GM21529 (cell line): ENCODE measurements around the gene PRELP.
"Not testable (repeated sequence)": the region's sequence is repeated elsewhere in the genome, so short reads cannot be mapped to it uniquely, and the experiment has no call there.

Experiments
- ATAC-seq: cut with Tn5 transposase; IDR thresholded peaks from one replicate; pipeline ENCODE4 v1.9.1; 2021; ENCODE audit not compliant: unreplicated experiment

Gene PRELP

DNA sequence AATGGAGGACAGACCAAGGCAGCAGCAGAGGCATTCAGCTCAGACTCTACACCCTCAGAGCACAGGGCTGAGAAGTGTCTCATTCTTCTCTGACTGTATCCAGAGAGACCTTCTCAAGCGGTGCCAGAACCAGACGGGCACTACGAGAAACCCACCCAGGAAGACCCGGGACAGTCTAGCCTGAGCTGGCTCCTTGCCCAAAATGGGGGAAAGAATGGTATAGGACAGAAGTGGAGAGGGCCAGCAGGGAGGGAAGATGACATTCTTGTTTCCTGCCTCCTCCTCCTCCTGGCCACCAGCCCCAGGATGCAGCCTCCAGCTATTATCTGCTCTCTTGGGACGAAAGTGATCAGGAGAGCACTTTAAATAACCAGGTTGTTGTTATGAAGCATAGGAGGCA is 22.6 kb upstream of the PRELP start:
- ATAC-seq: no peak

GRCh38 chr1:203453616-203454015 is 22.0 kb upstream of the PRELP start:
- no peak for ATAC-seq

- no peak for ATAC-seq
Observed at GRCh38 chr1:203454986-203455471, 20.6 kb upstream of the PRELP start.

DNA sequence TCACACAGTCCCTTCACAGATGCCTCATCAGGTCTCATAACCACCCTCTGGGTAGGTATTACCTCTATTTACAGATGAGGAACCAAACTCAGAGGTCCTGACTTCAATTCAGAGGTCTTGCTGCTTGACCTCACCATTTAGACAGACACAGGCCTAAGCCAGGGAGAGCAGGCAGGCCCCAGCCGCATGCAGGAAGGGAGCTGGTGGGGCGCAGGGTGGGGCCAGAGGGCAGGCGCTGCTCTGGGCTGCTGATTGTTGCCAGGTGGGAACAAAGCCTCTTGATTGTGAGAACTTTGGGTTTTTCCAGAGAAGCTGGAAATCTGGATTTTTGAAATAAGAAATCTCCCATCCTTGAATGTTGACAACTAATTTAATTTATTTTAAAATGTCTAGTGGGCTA is 19.9 kb upstream of the PRELP start:
- no peak for ATAC-seq

- ATAC-seq: no peak
Observed at GRCh38 chr1:203456577-203456976, 19.0 kb upstream of the PRELP start.

DNA sequence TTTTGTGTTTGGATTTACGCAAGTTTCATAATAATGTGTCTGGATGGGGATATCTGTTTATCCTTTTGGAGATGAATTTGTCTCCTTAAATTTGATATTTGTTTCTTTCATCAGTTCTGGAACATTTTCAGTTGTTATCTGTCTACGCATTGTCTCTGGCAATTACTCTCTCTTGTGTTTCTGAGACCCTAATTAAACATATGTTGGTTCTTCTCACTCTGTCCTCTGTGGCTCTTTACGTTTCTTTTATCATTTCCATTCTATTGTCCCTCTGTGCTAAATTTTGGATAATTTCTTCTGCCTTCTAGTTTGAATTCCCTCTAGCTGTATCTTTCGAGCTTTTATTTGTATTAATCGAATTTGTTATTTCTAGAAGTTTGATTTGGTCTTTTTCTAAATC is 17.5 kb upstream of the PRELP start:
- ATAC-seq: no peak

DNA sequence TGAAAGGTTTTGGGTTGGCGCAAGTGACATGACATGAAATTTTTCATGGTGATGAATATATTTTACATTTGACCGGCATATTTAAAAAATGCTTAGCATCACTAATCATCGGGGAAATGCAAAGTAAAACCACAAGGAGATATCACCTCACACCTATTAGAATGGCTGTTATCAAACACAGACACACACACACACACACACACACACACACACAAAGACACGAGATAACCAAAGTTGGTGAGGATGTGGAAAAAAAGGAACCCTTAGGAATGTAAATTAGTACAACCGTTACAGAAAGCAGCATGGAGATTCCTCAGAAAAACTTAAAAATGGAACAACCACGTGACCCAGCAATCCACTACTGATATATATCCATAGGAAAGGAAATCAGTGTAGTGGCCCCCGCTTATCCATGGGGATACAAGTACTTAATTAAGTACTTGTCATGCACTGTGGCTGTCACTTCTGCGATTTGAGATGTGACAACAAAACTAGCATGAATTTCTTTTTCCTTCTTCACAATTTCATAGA is 15.9 kb upstream of the PRELP start:
- ATAC-seq: no peak

DNA sequence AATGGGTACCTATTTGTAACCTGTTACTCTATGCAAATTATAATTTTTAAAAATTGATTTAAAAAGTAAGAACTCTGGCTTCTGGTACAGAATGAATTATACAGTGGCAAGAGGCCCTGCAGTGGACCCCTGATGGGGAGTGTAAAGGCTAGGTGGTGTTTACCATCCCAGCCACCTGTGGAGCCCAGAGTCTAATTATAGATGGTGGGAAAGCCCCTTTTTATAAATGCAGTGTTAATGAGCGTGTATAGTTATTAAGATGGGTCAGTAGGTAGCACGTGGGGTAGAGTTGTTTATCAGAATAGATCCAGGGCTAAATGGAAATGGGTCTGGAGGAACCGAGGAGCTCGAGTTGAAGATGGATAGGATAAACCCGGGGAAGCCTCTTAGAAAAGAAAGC is 13.9 kb upstream of the PRELP start:
- ATAC-seq: no peak

- ATAC-seq: no peak
Observed at GRCh38 chr1:203462143-203462542, 13.5 kb upstream of the PRELP start.

GRCh38 chr1:203462878-203463277 is 12.7 kb upstream of the PRELP start:
- no peak for ATAC-seq

DNA sequence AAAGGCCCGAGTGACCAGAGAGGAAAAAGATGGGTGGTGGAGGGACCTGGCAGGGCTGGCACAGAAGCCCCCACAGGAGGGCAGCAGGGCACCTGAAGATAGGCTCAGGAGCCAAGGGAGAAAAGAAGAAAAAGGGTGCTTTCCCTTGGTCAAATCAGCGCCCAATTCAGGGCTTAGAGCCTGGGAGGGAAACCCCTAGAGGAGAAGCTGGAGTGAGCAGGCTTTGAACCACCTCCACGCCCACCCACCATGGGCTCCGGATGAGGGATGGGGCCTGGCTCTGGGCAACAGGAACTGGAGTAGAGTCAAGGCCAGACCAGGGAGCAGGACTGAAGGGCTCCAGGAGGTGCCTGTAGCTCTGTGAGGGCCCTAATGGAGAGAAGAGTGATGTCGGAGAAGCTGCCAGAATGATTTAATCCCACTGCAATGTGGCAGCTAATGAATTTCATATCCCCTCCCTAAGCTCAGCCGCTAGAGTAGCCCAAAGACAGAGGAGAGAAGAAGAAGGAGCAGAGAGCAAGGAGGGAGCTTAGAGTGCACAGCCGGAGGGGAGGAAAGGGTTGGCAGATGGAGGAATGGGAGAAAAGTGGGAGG is 12.0 kb upstream of the PRELP start:
- no peak for ATAC-seq

DNA sequence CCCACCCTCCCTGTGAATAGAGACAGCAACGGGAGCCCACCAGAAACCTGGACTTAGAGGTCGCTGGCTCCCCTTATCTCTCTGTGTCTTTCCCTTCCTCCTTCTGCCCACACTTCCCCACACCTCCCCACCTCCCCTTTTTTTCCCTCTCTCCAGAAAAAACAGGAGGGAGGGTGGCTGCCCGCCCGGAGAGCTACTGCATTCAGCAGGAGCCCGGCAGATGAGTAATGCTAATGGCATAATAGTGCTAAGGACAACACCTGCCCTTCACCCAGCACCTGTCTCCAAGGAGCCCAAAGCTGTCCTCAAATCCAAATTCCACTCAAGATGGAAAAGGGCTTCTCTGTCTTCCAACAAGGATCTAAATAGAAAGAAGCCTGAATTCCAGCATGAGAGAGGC is 11.4 kb upstream of the PRELP start:
- no peak for ATAC-seq

- ATAC-seq: no peak
Observed at GRCh38 chr1:203464743-203465142, 10.9 kb upstream of the PRELP start.

DNA sequence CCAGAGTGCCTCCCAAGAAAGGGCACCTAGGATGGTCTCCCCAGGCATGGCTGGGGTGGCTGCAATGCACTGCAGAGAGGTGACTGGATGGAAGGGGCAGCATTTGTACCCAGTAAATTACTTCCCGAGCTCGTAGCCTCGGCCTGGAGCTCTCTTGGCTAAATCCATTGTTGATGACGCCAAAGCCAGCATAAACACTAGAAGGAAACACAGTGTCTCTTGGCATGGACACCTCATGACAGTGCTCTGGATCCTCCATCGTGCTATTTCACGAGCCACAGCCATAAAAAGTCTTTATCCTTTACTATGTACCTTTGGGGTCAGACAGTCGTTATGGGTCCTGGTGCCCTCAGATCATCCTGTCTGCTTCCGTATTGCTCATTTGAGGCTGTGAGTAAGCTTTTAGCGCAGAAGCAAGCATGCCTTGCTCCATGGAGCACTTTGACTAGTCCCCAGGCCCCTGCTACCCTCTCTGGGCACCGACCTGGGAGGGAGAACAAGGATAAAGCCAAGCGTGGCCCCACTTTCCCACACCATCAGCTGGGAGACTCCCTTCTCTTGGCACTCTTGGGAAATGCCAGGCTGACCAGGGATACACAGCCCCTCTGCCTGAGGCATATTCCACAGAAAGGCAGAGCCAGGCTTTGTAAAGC is 10.3 kb upstream of the PRELP start:
- no peak for ATAC-seq

DNA sequence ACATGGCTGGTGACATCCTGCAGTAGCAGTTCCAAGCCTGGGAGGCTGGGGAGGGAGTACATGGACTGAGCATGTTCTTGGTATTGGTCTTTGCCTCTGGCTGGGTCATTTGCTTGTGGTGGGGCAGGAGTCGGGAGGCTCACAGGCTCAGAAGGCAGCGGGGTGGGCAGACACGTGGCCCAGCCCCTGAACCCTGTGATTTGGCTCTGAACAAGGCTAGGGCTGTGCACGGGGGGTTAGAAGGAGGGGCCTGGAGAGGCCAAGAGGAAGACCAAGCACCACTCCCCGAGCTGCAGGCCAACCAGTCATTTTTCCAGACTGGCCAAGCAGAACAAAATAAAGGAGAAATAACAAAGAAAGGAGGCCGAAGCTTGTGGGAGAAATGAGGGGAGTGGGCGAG is 9.7 kb upstream of the PRELP start:
- no peak for ATAC-seq

GRCh38 chr1:203466906-203467549 is 8.6 kb upstream of the PRELP start:
- ATAC-seq: not testable (repeated sequence)

DNA sequence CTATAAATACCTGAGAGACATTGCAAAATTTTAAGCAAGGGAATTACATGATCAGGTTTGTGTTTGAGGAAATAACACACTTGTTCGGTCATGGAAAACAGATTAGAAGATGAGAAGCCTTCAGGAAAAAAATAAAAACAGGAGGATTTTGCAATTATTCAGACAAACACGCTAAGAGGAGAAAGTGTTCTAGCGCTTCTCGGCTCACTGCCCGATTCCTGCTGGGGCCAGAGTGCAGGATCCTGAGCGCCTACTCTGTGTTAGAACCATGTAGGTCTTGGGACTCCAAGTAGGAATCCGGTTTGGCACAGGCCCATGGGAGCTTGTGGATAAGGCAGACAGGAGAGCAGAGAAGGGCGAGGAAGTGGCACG is 8.1 kb upstream of the PRELP start:
- ATAC-seq: no peak

- ATAC-seq: no peak
Observed at GRCh38 chr1:203468326-203468725, 7.3 kb upstream of the PRELP start.

DNA sequence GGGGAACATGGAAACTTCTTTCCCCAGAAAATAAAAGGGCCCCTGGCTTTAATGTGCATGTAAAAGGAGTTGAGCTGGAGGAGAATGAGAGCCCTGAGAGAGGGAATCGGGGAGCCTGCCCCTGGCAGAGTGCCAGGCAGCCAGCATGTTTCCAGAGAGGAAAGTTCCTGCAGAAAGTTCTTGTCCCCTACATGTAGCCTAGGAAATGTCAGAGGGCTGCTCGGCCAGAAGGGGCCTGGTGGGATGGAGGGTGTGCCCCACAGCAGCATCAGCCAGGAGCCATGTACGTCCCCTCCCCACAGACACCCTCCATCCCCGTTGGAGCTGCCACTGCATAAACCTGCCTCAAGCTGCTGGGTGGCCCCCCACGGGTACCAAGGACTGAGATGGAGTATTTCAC is 5.4 kb upstream of the PRELP start:
- no peak for ATAC-seq

DNA sequence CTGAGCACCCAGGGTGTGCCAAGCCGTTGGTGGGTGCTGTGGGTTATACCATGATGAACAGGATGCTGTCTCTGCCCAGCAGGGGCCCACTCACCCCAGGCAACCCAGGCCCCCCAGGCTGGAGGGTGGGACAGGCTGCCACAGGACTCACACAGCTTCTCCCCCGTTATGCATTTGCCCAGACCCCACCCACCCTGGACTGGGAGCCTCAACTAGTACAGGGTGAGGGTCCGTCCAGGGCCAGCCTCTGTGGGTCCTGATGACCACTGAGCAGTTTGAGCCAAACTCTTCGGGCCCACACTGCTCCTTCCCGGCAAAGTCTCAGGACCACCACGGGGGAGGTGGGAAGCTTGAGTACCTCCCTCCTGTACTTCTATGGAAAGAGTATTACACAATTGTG is 3.8 kb upstream of the PRELP start:
- no peak for ATAC-seq

- ATAC-seq: no peak
Observed at GRCh38 chr1:203473281-203473680, 2.3 kb upstream of the PRELP start.

GRCh38 chr1:203473781-203474305 is 1.8 kb upstream of the PRELP start:
- no peak for ATAC-seq
